Liver (tissue), 3 donors: ENCODE measurements around the gene ZNF423.

Experiments used
- ATF3 ChIP-seq: IDR thresholded peaks from 2 replicates; pipeline ENCODE4 v1.6.1; 2016; ENCODE audit warnings: antibody characterized with exemption
- CTCF ChIP-seq: fragments of 150-350 bp; IDR thresholded peaks from 2 replicates; pipeline ENCODE4 v1.5.1; 2017; ENCODE audit warnings: improper control_type of control experiment, low read depth, low read length; ENCODE audit not compliant: missing input control
- EGR1 ChIP-seq, 2 donors: IDR thresholded peaks; 2 replicates each; pipeline ENCODE4 v1.6.1; 2016 to 2018; ENCODE audit warnings: antibody characterized with exemption in 2 of 2, low read depth in 2 of 2
- MAX ChIP-seq: IDR thresholded peaks from 2 replicates; pipeline ENCODE4 v1.6.1; 2016; ENCODE audit warnings: antibody characterized with exemption
- REST ChIP-seq: IDR thresholded peaks from 2 replicates; pipeline ENCODE4 v1.6.1; 2016; ENCODE audit warnings: antibody characterized with exemption, mild to moderate bottlenecking
- RXRA ChIP-seq, 2 donors: IDR thresholded peaks; 2 replicates each; pipeline ENCODE4 v1.6.1; 2017 to 2018; ENCODE audit warnings: antibody characterized with exemption in 2 of 2, mild to moderate bottlenecking in 1 of 2
- YY1 ChIP-seq: IDR thresholded peaks from 2 replicates; pipeline ENCODE4 v1.6.1; 2016; ENCODE audit warnings: antibody characterized with exemption, mild to moderate bottlenecking
- ZBTB33 ChIP-seq: IDR thresholded peaks from 2 replicates; pipeline ENCODE4 v1.6.1; 2016; ENCODE audit warnings: antibody characterized with exemption
- donor health status: healthy.
- donor health status: healthy.

- TF ChIP-seq RXRA (IDR thresholded peaks at IDR 0.05): no peak
- no peak for TF ChIP-seq ATF3
- no peak for TF ChIP-seq YY1
- TF ChIP-seq MAX: no peak
- TF ChIP-seq ZBTB33: no peak
- no peak for TF ChIP-seq CTCF
- no peak for TF ChIP-seq EGR1 (IDR thresholded peaks at IDR 0.05; ENCODE audit: low read depth in 2 of 2)
- no peak for TF ChIP-seq REST
Measured at GRCh38 chr16:49833085-49833484, 22.8 kb downstream of the ZNF423 start.
